Eye (tissue), 1 donor: ENCODE results near the gene CELF1.
"Not testable (repeated sequence)": the region's sequence is repeated elsewhere in the genome, so short reads cannot be mapped to it uniquely, and the experiment has no call there.

Source experiments
- DNase-seq: peaks from one replicate; pipeline ENCODE4 v3.0.0-alpha.2; 2015

CELF1 gene

DNA sequence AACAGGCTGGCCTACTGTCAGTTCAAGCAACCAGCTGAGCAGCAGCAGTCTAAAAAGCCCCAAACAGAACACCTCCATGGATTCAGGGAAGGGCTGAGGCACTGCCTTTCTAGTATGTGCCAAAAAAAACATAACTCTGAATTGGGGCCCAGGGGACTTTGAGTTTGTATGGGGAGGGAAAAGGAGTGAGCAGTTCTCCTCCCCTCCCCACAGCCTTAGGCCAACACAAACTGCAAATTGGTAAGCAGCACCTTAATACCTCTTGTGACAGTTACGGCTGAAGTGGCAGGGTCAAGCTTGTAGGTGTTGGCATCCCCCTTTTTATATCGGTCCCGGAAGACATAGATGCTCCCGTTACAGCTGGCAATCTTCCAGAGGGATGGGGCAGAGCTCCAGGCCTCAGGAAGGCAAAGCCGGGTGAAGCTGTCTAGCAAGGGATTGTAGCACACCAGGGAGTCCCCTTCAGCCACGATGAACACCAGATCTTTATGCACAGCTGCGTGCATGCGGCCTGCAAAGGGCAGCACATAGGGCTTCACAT lies 19.9 kb upstream of the CELF1 start:
- no peak for DNase-seq

- no peak for DNase-seq
Measured at GRCh38 chr11:47571895-47572294, 19.0 kb upstream of the CELF1 start.

DNA sequence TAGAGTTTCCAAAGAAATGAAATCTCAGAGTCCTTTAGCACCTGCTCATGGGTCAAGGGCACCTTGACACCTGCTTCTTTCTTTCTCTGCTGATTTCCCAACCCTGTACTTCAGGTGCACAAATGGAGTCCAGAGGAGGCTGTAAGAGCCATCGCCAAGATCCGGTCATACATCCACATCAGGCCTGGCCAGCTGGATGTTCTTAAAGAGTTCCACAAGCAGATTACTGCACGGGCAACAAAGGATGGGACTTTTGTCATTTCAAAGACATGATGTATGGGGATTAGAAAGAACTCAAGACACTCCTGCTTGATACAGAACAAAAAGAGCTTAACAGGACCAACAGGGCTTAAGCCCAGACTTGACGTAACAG lies 18.4 kb upstream of the CELF1 start:
- no peak for DNase-seq

- DNase-seq, result no peak
Measured at GRCh38 chr11:47570651-47571356, 17.9 kb upstream of the CELF1 start.

GRCh38 chr11:47569646-47570045 lies 16.7 kb upstream of the CELF1 start:
- DNase-seq, result no peak

- DNase-seq, result no peak
Measured at GRCh38 chr11:47566149-47566698, 13.3 kb upstream of the CELF1 start.

- DNase-seq, result peak; percentile 81
Measured at GRCh38 chr11:47565340-47566148, 12.6 kb upstream of the CELF1 start, which contains the start of gene PTPMT1. TSS of gene PTPMT1 (plus strand) at chr11:47565599. CDS start at chr11:47565623, 24 bp downstream.

DNA sequence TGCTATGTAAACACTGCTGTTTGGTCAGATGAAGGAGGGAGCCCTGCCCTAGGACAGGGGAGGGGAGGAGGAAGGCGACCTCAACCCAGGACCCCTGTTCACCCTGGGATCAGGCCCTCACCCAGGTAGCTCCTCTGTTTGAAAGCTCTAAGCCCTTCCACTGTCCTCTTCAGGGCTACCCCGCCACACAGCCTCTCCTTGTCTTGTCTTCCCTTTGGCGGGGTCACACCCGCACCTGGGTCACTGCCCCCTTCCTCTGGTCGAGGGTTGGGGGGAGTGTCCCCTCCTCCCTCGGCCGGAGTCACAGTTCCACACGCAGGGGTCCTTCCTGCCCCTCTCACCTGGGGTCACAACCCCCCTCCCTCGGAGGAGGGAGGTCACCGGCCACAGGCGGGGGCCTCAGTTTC lies 12.0 kb upstream of the CELF1 start:
- DNase-seq, result no peak

- not testable (repeated sequence) for DNase-seq
Measured at GRCh38 chr11:47564366-47564765, 11.4 kb upstream of the CELF1 start.

GRCh38 chr11:47562393-47562792 lies 9.5 kb upstream of the CELF1 start:
- not testable (repeated sequence) for DNase-seq

DNA sequence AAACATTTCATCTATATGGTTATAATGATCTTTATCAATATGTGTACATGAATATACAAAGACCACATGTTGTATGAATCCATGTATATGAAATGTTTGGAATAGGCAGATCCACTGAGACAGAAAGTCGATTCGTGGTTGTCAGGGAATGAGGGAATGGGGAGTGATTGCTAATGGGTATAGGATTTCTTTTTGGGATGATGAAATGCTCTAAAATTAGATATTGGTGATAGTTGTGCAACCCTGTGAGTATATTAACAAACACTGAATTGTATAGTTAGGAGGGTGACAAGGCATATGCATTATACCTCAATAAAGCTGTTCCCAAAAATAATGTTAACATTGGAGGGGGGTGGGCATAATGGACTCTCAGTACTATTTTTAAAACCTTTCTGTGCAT lies 7.5 kb upstream of the CELF1 start:
- DNase-seq, result no peak

- DNase-seq, result no peak
Measured at GRCh38 chr11:47558695-47559094, 5.8 kb upstream of the CELF1 start.

- DNase-seq, result not testable (repeated sequence)
Measured at GRCh38 chr11:47557004-47557403, 4.1 kb upstream of the CELF1 start.

GRCh38 chr11:47553406-47553743 lies 443 bp upstream of the CELF1 start:
- no peak for DNase-seq

DNA sequence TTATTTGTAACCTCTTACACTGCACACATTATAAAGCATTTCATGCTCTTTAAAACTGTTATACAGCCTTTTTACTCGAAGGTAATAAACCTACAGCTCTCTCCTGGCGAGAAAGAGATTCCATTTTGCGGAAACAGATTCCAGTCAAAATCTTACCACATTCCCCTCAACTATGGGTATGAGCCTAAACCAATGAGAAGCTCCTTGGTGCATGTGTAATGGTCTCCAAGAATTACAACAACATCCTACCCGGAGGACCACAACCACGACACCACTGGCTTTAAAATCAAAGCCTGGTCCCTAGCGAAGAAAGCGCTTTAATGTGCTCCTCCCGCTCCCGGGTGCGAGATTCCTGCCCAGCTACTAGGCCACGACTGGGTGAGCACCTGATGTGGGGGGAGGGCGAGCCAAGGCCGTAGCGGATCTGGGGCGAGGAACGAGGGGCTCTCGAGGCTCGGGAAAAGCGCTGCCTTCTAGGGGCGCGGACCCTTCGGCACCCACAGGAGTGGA lies 821 bp downstream of the CELF1 start:
- peak; percentile 80 for DNase-seq

DNA sequence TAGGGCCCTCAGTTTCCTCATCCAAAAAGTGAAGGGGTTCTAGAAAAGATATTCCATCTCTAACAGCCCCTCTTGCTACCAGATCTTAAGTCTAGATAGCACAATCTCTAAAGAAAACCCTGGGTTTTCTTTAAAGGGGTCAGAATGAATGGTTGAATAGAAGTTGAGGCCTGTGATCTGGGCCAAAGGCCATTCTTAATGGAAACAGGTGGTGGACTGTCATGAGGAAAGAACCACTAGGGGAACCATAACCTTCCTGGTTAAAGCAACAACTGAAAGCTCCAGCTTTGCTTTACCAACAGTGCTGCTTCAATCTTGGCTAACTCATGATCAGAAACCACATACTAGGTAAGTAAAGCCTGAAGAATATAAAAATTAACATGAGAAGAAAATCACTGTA lies 1.8 kb downstream of the CELF1 start:
- DNase-seq, result peak; percentile 24

DNA sequence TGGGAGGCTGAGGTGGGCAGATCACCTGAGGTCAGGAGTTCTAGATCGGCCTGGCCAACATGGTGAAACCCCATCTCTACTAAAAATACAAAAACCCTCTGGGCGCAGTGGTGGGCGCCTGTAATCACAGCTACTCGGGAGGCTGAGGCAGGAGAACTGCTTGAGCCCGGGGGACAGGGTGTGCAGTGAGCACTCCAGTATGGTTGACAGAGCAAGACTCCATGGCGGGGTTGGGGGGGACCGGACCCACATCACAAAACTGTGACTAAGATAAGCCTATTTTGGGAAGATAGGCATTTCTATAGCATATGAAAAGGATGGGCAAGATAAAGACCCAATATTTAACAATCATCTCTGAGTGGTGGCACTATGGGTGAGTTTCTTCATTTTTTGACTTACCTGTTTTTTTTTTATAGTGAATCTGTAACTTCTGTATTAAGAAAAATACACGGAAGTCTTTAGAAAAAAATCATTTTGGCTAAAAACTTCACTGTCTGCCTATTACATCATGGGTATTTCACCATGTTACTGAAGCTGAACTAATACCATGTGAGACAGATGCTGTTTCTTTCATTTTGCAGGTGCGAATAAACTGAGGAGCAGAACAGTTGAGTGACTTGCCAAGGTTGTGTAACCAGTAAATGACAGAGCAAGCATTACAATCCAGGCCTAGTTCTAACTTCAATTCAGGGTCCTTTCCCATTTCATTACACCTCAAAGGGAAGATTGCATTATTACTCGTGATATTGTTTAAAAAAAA lies 2.5 kb downstream of the CELF1 start:
- DNase-seq, result no peak

DNA sequence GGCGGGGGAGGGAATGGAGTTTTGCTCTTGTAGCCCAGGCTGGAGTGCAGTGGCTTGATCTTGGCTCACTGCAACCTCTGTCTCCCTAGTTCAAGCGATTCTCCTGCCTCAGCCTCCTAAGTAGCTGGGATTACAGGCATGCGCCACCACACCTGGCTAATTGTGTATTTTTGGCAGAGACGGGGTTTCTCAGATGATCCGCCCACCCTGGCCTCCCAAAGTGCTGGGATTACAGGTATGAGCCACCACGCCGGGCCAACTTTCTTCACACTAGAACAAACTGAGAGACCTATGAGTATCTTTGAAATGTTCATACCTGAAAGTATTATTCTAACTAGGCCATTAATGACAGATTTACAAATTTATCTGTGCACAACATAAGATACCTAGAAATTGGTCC lies 6.7 kb downstream of the CELF1 start:
- DNase-seq, result not testable (repeated sequence)

GRCh38 chr11:47545298-47545697 lies 7.6 kb downstream of the CELF1 start:
- DNase-seq, result no peak

DNA sequence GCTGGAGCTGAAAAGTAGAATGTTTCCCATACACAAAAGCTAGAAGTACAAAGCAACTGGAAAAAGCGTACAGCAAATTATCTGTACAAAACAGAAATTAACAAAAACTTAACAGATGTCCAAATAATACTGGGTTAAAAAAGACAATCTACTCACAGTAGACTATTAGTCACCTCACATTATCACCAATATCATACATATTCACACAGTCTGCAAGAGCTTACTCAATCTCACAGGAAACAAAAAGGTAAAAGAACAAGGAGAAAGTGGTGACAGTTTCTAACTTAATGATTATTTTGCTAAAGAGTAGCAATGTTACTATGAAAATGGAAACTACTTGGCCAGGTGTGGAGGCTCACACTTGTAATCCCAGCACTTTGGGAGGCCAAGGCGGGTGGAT lies 11.9 kb downstream of the CELF1 start:
- no peak for DNase-seq

DNA sequence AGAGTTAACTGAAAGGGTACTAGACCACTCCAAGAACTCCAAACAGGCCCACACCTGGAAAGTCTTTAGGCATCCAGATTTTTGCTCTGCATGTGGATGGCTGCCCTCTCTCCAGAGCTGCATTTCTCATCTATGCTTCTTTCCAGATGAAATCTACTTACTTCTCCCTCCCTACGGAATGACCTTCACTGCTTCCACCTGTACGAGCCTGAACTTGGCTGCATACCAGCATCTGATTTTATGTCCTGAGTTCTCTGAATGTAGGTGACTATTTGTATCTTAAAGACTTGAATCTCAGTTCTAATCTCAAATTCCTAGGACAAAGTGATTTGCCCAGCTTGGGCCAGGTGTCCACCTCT lies 13.3 kb downstream of the CELF1 start:
- no peak for DNase-seq

DNA sequence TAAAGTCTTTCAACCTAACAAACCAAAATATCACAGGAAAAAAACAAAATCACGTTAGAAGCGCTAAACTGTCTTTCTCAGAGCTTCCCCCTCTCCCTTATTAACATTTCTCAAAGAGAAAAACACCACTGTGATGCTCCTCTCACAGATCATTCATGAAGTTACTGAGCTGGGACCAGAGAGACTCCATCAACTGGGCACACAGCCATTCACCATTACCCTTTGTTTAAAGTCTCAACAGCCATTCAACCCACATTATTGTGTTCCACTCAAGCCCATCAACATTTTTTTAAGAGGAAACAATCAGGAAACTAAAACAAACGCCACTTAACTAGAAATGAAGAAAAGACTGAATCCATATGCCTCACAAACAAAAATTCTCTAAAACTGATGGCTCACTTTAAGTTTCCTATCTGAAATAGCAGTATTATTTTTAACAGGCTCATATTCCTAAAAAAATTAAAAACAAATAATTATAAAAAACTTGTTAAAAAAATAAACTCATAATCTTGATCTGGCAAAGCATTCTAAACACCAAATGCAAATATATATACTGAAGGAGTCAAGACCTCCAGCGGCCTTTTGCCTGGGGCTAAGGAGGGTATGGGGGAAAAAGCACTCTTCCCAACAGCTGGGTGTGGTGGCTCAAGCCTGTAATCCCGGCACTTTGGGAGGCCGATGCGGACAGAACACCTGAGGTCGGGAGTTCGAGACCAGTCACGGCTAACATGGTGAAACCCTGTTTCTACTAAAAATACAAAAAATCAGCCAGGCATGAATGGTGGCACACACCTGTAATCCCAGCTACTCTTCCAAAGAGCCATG lies 14.0 kb downstream of the CELF1 start:
- DNase-seq, result peak; percentile 35
